Heart left ventricle (tissue), 16 donors: ENCODE measurements around the gene PIP5K1C. TPM values are rescaled to one million over a fixed set of nuclear protein-coding genes. Genes with fewer than 3 reads are reported as not detected.
A peak's percentile ranks its signal among the peaks of the same experiment; 100 is the strongest.
"Not testable (repeated sequence)": the region's sequence is repeated elsewhere in the genome, so short reads cannot be mapped to it uniquely, and the experiment has no call there.

Experiments
- ATAC-seq, 4 donors: fragments of 200-7000 bp; cut with Tn5 transposase; one replicate each; pipeline ENCODE4 v1.9.1; 2020 to 2022; ENCODE audit warnings: moderate library complexity in 4 of 4, mild to moderate bottlenecking in 3 of 4, moderate number of reproducible peaks in 1 of 4
- DNase-seq, 5 donors: peaks; one replicate each; pipeline ENCODE4 v3.0.0-alpha.2; 2020
- H3K27ac ChIP-seq, 12 donors: fragments of 200-600 bp; sonication (generic) in 4 of 12; one replicate each; pipeline versions ENCODE4 v1.5.0 to v1.8.0; 2016 to 2022; ENCODE audit warnings: mild to moderate bottlenecking in 2 of 12
- H3K27me3 ChIP-seq, 9 donors: fragments of 200-600 bp; sonication (generic) in 2 of 9; one replicate each; pipeline versions ENCODE4 v1.5.1 to v1.8.0; 2016 to 2022; ENCODE audit warnings: mild to moderate bottlenecking in 3 of 9
- H3K36me3 ChIP-seq, 9 donors: fragments of 200-600 bp; sonication (generic) in 2 of 9; one replicate each; pipeline versions ENCODE4 v1.5.0 to v1.8.0; 2018 to 2022; ENCODE audit warnings: mild to moderate bottlenecking in 2 of 9
- H3K4me1 ChIP-seq, 12 donors: fragments of 200-600 bp; sonication (generic) in 4 of 12; one replicate each; pipeline versions ENCODE4 v1.5.0 to v1.8.0; 2016 to 2022; ENCODE audit warnings: mild to moderate bottlenecking in 3 of 12
- H3K4me3 ChIP-seq, 12 donors: fragments of 200-600 bp; sonication (generic) in 4 of 12; one replicate each; pipeline versions ENCODE4 v1.5.0 to v1.8.0; 2017 to 2022; ENCODE audit warnings: mild to moderate bottlenecking in 9 of 12, moderate library complexity in 4 of 12
- H3K9me3 ChIP-seq, 12 donors: fragments of 200-600 bp; sonication (generic) in 4 of 12; one replicate each; pipeline versions ENCODE4 v1.5.0 to v1.8.0; 2016 to 2022; ENCODE audit warnings: mild to moderate bottlenecking in 1 of 12
- POLR2A ChIP-seq, 2 donors: fragments of 450-650 bp; IDR thresholded peaks; one replicate each; pipeline ENCODE4 v1.6.1; 2017; ENCODE audit warnings: antibody characterized with exemption in 2 of 2, mild to moderate bottlenecking in 2 of 2, moderate library complexity in 2 of 2
- WGBS, 4 donors: extraction: QIAGEN DNeasy Blood & Tissue Kit in 2 of 4; methylation state at CpG; one replicate each; pipeline versions ENCODE4 v1.1.5 to v1.1.7; 2013 to 2018; 5-methylcytosine and 5-hydroxymethylcytosine counted together
- intact Hi-C, 10 donors: fragments of 100-400 bp; cut with DNase I; formaldehyde crosslinking; loops; one replicate each; pipeline versions ENCODE4 v1.11.1 to v1.14.2; 2022
- polyA plus RNA-seq, 2 donors: library from polyadenylated mRNA; stranded (reverse); fragments of 200-250 nt; gene quantifications; one replicate each; pipeline ENCODE4 v1.2.3, GENCODE V29; 2013
- total RNA-seq, 9 donors: library from RNA; depleted of rRNA in 2 of 9; stranded (reverse); fragments of >200 nt in 2 of 9; fragmentation: NEBNext Ultra II Directional in 3 of 9; extraction: Animal tissue kit (Norgen Biotek cat#: 25700) in 3 of 9; gene quantifications; one replicate each; pipeline versions ENCODE4 v1.1.0 to v1.2.4, GENCODE V29; 2016 to 2023
- TF ChIP-seq, protein P1 (sequence below), 12 donors: fragments of 200-600 bp; sonication (generic) in 4 of 12; IDR thresholded peaks; one replicate each; pipeline versions ENCODE4 v1.5.0 to v1.8.0; 2018 to 2022; ENCODE audit warnings: antibody characterized with exemption in 12 of 12, mild to moderate bottlenecking in 5 of 12
- donor health status: ischemic (EF 13 %, LVEDD 7.1; RV severe dilation, severe dysfunction).
- donor health status: healthy with polysubstance abuse.
- donor health status: DM: no; HTN: yes; CAD: no.
- donor health status: DM: no; HTN: no; CAD: no.
- donor health status: ischemic (EF 25% LVEDD 6.9; RV normal size, moderate dysfunction).
- donor health status: ischemic (EF 25% LVEDD 5.7; RV mildly dilated, moderate dysfunction).
- donor health status: healthy.
- donor health status: DM: yes; HTN: yes; CAD: no.
- donor health status: ischemic (EF 35%, LVEDD 5.7; RV mildly dilated, moderate dysfunction).
- donor health status: nonischemic (EF 11% LVEDD 7.7; RV severe dilation, severe dysfunction).
- donor health status: DM: yes; HTN: yes; CAD: no.
- donor health status: PGD.
- donor health status: ischemic (EF 29% LVEDD 5.4; RV normal size, mild dysfunction).
- donor health status: nonischemic (EF 23%, LVEDD 6.1; RV moderate dilation, normal function).

The PIP5K1C gene
- total and polyA plus RNA-seq, 11 donors: 23.9 to 56.6 (median 36.3) TPM

DNA sequence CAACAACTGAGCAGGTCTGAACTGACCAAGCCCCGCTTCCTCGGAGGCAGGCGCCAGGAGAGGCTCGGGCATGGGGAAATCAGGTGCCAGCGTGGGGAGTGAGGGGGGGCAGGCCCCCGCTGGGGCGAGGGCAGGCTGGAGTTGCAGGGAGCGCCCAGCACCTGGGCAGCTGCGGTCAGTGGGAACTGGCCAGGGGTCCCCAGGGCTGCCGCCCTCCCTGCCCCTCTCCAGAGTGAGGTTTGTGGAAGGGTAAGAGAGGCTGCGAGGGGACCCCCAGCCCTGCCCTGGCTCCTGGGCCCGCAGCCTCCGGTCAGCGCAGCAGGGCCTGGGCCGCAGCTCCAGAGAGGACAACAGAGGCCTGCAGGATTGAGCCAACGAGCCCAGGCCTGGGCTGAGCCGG, 32.5 kb downstream of the PIP5K1C start:
- Histone ChIP-seq H3K4me1 (peaks cover 0 to 72% (median 53%) of the 10 kb centered on the region in 12 donors), H3K9me3 (no peaks in the 10 kb centered on the region), H3K4me3 (no peak overlapping the region), H3K36me3 (peaks cover 0 to 31% (median 23%) of the 10 kb centered on the region in 9 donors), H3K27me3 (no peaks in the 10 kb centered on the region), H3K27ac (peak overlapping the region in 9 of 12 donors; percentile 94 to 100 (median 99))
- ATAC-seq: no peak
- WGBS, 4 donors: 81 to 89% (median 84%) methylated on average over 10 to 17 of the region's 17 CpGs
- TF ChIP-seq POLR2A (IDR thresholded peaks at IDR 0.05): no peak
- TF ChIP-seq, protein P1, sequence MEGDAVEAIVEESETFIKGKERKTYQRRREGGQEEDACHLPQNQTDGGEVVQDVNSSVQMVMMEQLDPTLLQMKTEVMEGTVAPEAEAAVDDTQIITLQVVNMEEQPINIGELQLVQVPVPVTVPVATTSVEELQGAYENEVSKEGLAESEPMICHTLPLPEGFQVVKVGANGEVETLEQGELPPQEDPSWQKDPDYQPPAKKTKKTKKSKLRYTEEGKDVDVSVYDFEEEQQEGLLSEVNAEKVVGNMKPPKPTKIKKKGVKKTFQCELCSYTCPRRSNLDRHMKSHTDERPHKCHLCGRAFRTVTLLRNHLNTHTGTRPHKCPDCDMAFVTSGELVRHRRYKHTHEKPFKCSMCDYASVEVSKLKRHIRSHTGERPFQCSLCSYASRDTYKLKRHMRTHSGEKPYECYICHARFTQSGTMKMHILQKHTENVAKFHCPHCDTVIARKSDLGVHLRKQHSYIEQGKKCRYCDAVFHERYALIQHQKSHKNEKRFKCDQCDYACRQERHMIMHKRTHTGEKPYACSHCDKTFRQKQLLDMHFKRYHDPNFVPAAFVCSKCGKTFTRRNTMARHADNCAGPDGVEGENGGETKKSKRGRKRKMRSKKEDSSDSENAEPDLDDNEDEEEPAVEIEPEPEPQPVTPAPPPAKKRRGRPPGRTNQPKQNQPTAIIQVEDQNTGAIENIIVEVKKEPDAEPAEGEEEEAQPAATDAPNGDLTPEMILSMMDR (IDR thresholded peaks at IDR 0.05): no peak
- DNase-seq: no peak
- intact Hi-C loops: loop anchor here in 8 of 10 donors (2.0 to 10.0 kb wide), 6 partner anchors 31 to 537 kb away; partner anchors contain the start of genes PIP5K1C (in 3 of the 8) and EEF2 (in 1 of the 8)

- intact Hi-C loops: loop anchor here in 8 of 10 donors (2.0 to 10.0 kb wide), 6 partner anchors 32 to 538 kb away; partner anchors contain the start of genes PIP5K1C (in 3 of the 8) and EEF2 (in 1 of the 8)
- 86 to 90% (median 87%) methylated on average over 6 to 18 of the region's 18 CpGs for WGBS, 4 donors
These were observed 33.1 kb downstream of the PIP5K1C start for GRCh38 chr19:3667037-3667638.

DNA sequence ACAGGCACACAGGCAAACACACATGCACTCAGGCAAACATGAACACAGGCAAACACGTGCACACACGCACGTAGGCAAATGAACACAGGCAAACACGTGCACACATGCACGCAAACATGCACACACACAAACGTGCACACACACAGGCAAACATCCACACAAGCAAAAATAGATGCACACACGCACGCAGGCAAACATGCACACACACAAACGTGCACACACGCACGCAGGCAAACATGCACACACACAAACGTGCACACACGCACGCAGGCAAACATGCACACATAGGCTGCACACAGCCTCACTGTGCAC, 33.8 kb downstream of the PIP5K1C start:
- not testable (repeated sequence) for H3K9me3 ChIP-seq, H3K27me3 ChIP-seq, H3K4me3 ChIP-seq, ATAC-seq, DNase-seq, H3K27ac ChIP-seq
- intact Hi-C loops: loop anchor here in 8 of 10 donors (1.0 to 10.0 kb wide), 7 partner anchors 32 to 538 kb away; partner anchors contain the start of genes PIP5K1C (in 6 of the 8) and EEF2 (in 1 of the 8)
- Histone ChIP-seq H3K36me3 (peaks cover 0 to 43% (median 35%) of the 10 kb centered on the region in 9 donors), H3K4me1 (peaks cover 0 to 59% (median 42%) of the 10 kb centered on the region in 12 donors)
- 84 to 93% (median 90%) methylated on average over 14 of the region's 14 CpGs for WGBS, 4 donors

More at GRCh38 chr19:3667037-3667638, 33.1 kb downstream of the PIP5K1C start:
- H3K27me3 ChIP-seq: no peaks in the 10 kb centered on the region
- ATAC-seq (no peak), DNase-seq (no peak)
- peak overlapping the region in 5 of 12 donors; percentile 97 to 100 (median 99) for H3K27ac ChIP-seq
- H3K9me3 ChIP-seq: no peaks in the 10 kb centered on the region
- no peak for TF ChIP-seq POLR2A (IDR thresholded peaks at IDR 0.05)
- TF ChIP-seq, protein P1 (IDR thresholded peaks at IDR 0.05): no peak
- H3K4me3 ChIP-seq: no peak overlapping the region
- peaks cover 0 to 38% (median 29%) of the 10 kb centered on the region in 9 donors for H3K36me3 ChIP-seq
- H3K4me1 ChIP-seq: peaks cover 0 to 66% (median 48%) of the 10 kb centered on the region in 12 donors

DNA sequence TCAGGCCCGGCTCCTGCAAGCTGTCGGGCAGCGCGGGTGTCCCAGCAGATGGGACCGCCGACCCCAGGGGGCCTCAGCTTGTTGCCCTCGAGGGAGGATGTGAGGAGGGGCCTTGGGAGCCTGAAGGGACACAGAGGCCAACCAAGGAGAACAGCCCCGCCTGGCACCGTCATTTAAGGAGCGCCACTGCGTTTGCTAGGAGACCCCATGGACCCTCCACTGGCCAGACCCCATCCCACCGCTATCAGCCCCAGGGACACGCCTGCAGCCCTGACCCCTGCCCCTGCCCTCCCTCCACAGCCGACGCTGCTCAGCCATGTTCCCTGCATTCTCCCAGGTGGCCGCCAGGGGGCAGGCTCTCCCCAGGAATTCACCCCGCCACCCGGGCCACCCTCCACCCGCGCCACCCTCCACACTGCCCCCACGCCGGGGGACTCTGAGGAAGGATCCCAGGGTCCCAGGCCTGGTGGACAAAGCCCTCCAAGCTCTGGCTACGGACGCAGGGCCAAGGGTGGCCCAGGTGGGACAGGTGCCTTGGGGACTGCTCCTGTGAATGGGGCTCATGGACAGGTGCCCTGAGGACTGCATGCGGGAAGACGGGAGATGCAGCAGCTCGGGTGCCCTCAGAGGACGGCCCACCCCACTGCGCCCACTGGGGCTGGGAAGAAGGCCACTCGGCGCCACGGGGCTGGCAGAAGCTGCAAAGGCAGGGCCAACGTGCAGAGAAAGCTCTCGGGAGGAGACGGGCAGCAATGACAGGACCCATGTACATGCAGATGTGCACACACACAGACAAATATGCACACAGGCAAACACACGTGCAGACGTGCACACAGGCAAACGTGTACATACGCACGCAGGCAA, 34.4 kb downstream of the PIP5K1C start:
- intact Hi-C loops: loop anchor here in 8 of 10 donors (1.0 to 10.0 kb wide), 7 partner anchors 33 to 539 kb away; partner anchors contain the start of genes PIP5K1C (in 7 of the 8) and EEF2 (in 1 of the 8)
- Histone ChIP-seq H3K9me3 (no peaks in the 10 kb centered on the region), H3K4me1 (peaks cover 0 to 54% (median 36%) of the 10 kb centered on the region in 12 donors), H3K27me3 (no peaks in the 10 kb centered on the region), H3K27ac (peak overlapping the region in 3 of 12 donors; percentile 1 to 51 (median 42)), H3K36me3 (peaks cover 0 to 49% (median 40%) of the 10 kb centered on the region in 9 donors), H3K4me3 (no peak overlapping the region)
- TF ChIP-seq, protein P1 (IDR thresholded peaks at IDR 0.05): peak; percentile 82 to 98 (median 96)
- no peak for TF ChIP-seq POLR2A (IDR thresholded peaks at IDR 0.05)
- WGBS, 4 donors: 40 to 56% (median 47%) methylated on average over 25 to 40 of the region's 40 CpGs
- ATAC-seq (peak in 3 of 4 donors; percentile 29 to 58 (median 38)), DNase-seq (peak; percentile 65 to 89 (median 69))
